HG03571 (cell line): ENCODE results near the gene MAP7.
A peak's percentile ranks its signal among the peaks of the same experiment; 100 is the strongest.
"Not testable (repeated sequence)": the region's sequence is repeated elsewhere in the genome, so short reads cannot be mapped to it uniquely, and the experiment has no call there.

Source experiments
- ATAC-seq: cut with Tn5 transposase; IDR thresholded peaks from one replicate; pipeline ENCODE4 v1.9.1; 2021; ENCODE audit not compliant: unreplicated experiment

Gene MAP7

GRCh38 chr6:136550330-136551071 lies at the start of gene MAP7:
MAP7 (minus strand) TSS chr6:136550422; CDS start chr6:136550408, 14 bp downstream.
- ATAC-seq, result peak; percentile 74

- no peak for ATAC-seq
Observed at GRCh38 chr6:136599329-136600011, 49.2 kb upstream of the MAP7 start.

DNA sequence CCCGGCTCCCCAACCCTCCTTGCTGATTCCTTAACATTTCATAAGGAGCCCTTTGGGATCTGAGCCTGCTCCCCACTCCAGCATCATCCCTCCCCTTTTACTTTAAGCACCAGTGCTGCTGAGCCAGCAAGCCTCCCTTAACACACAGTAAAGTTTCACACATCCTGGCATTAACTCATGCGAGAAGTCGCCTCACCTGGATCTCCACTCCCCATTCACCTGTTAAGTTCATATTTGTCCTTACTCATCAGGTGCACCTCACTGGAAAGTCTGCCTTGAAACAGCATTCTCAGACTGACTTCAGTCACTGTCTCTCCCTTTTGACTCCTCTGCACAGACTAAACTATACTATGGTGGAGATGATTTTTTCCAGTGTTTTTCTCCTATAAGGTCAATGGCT lies 47.8 kb upstream of the MAP7 start:
- ATAC-seq, result no peak

DNA sequence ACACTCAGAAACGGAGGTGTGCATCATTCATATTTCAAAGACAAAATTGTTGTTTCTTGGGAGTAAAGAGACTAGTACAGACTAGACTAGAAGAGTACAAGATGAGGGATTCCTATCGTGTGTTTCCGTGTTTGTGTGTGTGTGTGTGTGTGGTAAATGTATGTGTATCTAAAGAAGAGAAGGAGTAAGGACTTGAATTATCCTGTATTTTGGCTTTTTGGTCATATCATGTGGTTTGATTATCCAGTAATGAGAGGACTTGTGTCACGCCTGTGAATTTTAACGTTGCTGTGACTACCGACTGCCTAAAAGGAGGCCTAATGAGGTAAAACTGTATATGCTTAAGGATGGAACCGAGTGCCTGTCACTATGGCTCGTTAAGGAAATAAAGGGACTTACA lies 44.4 kb upstream of the MAP7 start:
- ATAC-seq, result no peak

DNA sequence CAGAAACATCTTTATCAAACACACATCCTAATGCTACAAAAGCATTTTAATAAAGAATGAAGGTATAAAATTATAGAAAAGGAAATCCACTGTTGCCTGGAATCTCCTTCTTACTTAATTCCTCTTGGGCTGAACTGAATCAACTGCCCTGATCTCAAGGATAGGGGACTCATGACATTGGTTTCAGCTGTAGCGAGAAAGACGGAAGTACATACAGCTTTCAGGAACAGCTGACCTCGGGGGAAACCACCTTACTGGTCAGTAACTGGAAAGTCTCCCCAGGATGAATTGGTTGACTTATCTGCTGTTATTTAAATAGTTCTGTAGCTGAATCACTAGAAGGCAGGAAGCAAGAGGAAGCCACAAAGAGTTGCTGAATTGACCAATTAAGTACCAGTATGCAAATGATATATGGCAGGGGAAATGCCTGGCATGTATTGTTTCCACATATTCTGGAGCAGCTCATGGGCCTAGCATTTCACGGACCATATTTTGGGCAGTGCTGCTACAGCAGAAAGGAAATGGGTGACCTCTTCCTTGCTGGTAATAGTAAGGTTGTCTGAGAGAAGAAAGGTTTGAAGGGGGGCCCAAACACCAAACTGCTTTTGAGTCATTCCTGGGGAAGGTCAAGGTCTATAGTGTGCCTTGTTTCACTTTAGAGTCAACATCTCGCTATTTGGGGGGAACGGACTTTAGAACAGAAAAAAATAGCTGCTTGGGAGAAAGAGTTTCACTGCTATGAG lies 43.7 kb upstream of the MAP7 start:
- ATAC-seq, result peak; percentile 96

- ATAC-seq, result no peak
Observed at GRCh38 chr6:136592930-136593673, 42.9 kb upstream of the MAP7 start.

- ATAC-seq, result no peak
Observed at GRCh38 chr6:136591617-136592016, 41.4 kb upstream of the MAP7 start.

GRCh38 chr6:136590846-136591245 lies 40.6 kb upstream of the MAP7 start:
- not testable (repeated sequence) for ATAC-seq

- no peak for ATAC-seq
Observed at GRCh38 chr6:136587527-136587926, 37.3 kb upstream of the MAP7 start.

- no peak for ATAC-seq
Observed at GRCh38 chr6:136586295-136586694, 36.1 kb upstream of the MAP7 start.

- not testable (repeated sequence) for ATAC-seq
Observed at GRCh38 chr6:136585523-136585922, 35.3 kb upstream of the MAP7 start.

DNA sequence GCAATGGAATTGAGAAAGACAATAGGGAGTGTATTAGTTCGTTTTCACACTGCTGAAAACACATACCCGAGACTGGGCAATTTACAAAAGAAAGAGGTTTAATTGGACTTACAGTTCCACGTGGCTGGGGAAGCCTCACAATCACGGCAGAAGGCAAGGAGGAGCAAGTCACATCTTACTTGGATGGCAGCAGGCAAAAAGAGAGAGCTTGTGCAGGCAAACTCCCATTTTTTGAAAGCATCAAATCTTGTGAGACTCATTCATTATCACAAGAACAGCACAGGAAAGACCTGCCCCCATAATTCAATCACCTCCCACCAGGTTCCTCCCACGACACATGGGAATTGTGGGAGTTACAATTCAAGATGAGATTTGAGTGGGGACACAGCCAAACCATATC lies 34.1 kb upstream of the MAP7 start:
- not testable (repeated sequence) for ATAC-seq

DNA sequence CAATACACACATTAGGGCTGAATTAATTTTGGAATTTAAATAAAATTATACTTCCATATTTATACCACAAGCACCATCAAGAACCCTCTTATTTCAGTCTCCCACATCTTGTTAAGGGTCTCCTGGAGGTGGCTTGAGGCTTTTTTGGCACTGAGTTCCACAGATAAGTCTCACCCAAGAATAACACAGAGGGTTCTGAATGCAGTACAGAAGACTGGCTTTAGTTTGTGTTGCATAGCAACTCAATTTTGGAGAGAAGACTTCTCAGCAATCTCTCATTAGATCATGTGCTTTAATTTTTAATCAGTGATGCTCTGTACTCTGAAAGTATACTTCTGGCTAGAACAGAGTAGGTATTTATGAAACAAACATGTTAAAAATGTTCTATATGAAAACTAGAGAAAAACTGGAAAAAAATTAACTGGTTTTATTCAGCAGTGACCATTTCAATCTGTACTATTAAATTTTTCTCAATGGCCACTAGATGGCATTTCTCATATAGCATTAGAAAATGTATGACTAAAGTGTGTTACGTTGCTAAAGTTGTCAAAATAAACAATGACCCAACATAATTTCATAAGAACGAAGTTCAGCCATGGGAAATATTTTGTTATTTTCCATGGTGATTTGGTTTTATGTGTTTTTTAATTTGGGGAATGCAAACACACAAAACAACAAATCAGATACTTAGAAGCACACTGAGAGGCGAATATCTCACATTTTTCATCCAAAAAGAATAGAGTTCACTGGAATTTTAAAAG lies 32.7 kb upstream of the MAP7 start:
- ATAC-seq, result no peak

DNA sequence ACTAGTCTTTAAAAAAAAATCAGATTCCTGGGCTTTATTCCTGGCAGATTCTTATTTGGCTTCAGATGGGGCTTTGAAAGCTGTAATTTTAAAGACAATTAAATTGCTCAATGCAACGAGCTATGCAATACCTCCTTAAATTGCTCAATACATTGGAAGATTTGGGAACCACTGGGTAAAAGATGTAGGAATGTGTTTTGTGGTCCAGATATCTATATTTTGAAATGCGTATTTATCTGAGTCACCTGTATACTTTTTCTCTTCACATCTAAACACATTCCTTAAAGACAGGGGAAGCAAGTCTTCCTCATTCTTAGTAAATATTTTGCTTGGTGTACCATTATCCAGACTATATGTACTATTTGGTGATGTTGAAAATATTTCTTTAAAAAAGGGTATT lies 29.6 kb upstream of the MAP7 start:
- no peak for ATAC-seq

- no peak for ATAC-seq
Observed at GRCh38 chr6:136576821-136577220, 26.6 kb upstream of the MAP7 start.

DNA sequence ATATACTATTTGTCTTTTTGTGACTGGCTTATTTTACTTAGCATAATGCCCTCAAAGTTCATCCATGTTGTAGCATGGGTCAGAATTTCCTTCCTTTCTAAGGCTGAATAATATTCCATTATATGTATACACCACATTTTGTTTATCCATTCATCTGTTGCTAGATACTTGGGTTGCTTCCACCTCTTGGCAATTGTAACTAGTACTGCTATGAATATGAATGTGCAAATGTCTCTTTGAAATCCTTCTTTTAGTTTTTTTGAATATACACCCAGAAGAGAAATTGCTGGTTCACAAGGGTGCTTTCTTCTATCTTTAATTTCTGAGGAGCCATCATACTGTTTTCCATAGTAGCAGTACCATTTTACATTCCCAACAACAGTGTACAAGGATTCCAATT lies 21.3 kb upstream of the MAP7 start:
- no peak for ATAC-seq

GRCh38 chr6:136571065-136571464 lies 20.8 kb upstream of the MAP7 start:
- ATAC-seq, result no peak

- ATAC-seq, result no peak
Observed at GRCh38 chr6:136568129-136568528, 17.9 kb upstream of the MAP7 start.

- ATAC-seq, result no peak
Observed at GRCh38 chr6:136567688-136568087, 17.5 kb upstream of the MAP7 start.

DNA sequence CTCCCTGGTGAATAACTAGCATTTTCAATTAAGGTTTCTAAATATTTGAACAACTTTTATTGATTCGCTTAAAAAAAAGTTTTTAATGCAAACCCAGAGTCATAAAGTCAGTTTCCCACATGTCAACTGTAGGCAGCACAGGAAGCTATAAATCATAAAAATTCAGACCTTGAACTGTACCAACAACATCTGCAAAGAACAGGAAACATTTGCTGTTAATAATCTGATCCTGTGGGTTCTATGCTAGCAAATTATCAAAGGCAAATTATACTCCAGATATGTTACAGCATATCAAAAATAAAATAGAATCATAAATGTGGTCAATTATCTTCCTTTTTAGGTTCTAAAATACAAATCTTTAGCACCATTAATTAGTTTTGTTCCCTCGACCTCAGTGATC lies 16.6 kb upstream of the MAP7 start:
- ATAC-seq, result no peak
